ENCODE data around the gene ATAD3C.

DNA sequence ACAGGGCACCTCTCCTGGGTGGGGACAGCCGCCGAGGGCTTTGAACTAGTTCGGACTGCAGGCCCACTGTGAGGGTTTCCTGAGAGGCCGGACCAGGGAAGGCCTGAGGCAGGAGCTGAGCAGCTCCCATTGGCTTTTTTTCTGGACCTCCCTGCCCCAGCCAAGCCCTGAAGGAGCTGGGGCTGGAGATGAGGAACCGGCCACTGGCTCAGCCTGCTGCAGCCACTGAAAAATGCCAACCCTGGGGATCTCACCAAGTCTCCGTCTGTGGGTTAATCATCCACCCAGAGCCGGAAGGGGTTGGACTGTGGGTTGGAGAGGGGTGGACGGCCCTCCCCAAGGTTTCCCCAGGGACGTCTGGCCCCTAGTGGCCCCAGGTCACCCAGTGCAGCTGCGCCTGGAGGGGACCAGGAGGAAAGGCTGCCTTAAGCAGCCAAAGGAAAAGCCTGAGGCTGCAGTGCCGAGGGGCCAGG, 11.5 kb upstream of the ATAD3C start:
- TF ChIP-seq, protein P1, sequence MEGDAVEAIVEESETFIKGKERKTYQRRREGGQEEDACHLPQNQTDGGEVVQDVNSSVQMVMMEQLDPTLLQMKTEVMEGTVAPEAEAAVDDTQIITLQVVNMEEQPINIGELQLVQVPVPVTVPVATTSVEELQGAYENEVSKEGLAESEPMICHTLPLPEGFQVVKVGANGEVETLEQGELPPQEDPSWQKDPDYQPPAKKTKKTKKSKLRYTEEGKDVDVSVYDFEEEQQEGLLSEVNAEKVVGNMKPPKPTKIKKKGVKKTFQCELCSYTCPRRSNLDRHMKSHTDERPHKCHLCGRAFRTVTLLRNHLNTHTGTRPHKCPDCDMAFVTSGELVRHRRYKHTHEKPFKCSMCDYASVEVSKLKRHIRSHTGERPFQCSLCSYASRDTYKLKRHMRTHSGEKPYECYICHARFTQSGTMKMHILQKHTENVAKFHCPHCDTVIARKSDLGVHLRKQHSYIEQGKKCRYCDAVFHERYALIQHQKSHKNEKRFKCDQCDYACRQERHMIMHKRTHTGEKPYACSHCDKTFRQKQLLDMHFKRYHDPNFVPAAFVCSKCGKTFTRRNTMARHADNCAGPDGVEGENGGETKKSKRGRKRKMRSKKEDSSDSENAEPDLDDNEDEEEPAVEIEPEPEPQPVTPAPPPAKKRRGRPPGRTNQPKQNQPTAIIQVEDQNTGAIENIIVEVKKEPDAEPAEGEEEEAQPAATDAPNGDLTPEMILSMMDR (IDR thresholded peaks at IDR 0.05): no peak
- TF ChIP-seq POLR2A (IDR thresholded peaks at IDR 0.05) (no peak), POLR2AphosphoS5 (IDR thresholded peaks at IDR 0.05) (no peak)
